RWPE2 (cell line): ENCODE data around the gene COMMD7.

Experiments used
- ATAC-seq: fragments of 200-7000 bp; cut with Tn5 transposase; 3 replicates; pipeline ENCODE4 v1.9.1; 2021; ENCODE audit warnings: low read depth
- DNase-seq: peaks from one replicate; pipeline ENCODE4 v3.0.0-alpha.2; 2020; ENCODE audit warnings: low spot score
- H3K27ac ChIP-seq: fragments of 450-650 bp; 2 replicates; pipeline ENCODE4 v1.5.1; 2017; ENCODE audit warnings: mild to moderate bottlenecking; ENCODE audit not compliant: poor library complexity, severe bottlenecking
- H3K27me3 ChIP-seq: fragments of 250-450 bp; sonication (Bioruptor Pico); 2 replicates; pipeline ENCODE4 v1.5.1; 2021; ENCODE audit warnings: mild to moderate bottlenecking, moderate library complexity; ENCODE audit not compliant: insufficient read depth, poor library complexity, severe bottlenecking
- H3K36me3 ChIP-seq: fragments of 250-450 bp; sonication (Bioruptor Pico); 2 replicates; pipeline ENCODE4 v1.5.1; 2020; ENCODE audit warnings: low read depth, mild to moderate bottlenecking, moderate library complexity
- H3K4me1 ChIP-seq: fragments of 250-450 bp; sonication (Bioruptor Pico); 2 replicates; pipeline ENCODE4 v1.5.1; 2021; ENCODE audit warnings: mild to moderate bottlenecking, moderate library complexity; ENCODE audit not compliant: insufficient read depth, poor library complexity, severe bottlenecking
- H3K4me3 ChIP-seq: fragments of 250-450 bp; sonication (Bioruptor Pico); 2 replicates; pipeline ENCODE4 v1.5.1; 2021; ENCODE audit warnings: mild to moderate bottlenecking, moderate library complexity; ENCODE audit not compliant: severe bottlenecking
- H3K9me3 ChIP-seq: fragments of 250-450 bp; sonication (Bioruptor Pico); 2 replicates; pipeline ENCODE4 v1.5.1; 2021; ENCODE audit warnings: mild to moderate bottlenecking, moderate library complexity; ENCODE audit not compliant: severe bottlenecking
- TF ChIP-seq, protein P1 (sequence below): fragments of 450-650 bp; IDR thresholded peaks from one replicate; pipeline ENCODE4 v1.5.1; 2017; ENCODE audit warnings: mild to moderate bottlenecking, moderate library complexity; ENCODE audit not compliant: poor library complexity, severe bottlenecking

The COMMD7 gene

GRCh38 chr20:32789896-32790750, 46.9 kb upstream of the COMMD7 start:
- DNase-seq (no peak), ATAC-seq (peak; percentile 87)
- Histone ChIP-seq H3K9me3 (no peaks in the 10 kb centered on the region), H3K4me1 (no peaks in the 10 kb centered on the region), H3K36me3 (no peaks in the 10 kb centered on the region), H3K27me3 (no peaks in the 10 kb centered on the region), H3K4me3 (no peak overlapping the region), H3K27ac (no peak overlapping the region)
- TF ChIP-seq, protein P1, sequence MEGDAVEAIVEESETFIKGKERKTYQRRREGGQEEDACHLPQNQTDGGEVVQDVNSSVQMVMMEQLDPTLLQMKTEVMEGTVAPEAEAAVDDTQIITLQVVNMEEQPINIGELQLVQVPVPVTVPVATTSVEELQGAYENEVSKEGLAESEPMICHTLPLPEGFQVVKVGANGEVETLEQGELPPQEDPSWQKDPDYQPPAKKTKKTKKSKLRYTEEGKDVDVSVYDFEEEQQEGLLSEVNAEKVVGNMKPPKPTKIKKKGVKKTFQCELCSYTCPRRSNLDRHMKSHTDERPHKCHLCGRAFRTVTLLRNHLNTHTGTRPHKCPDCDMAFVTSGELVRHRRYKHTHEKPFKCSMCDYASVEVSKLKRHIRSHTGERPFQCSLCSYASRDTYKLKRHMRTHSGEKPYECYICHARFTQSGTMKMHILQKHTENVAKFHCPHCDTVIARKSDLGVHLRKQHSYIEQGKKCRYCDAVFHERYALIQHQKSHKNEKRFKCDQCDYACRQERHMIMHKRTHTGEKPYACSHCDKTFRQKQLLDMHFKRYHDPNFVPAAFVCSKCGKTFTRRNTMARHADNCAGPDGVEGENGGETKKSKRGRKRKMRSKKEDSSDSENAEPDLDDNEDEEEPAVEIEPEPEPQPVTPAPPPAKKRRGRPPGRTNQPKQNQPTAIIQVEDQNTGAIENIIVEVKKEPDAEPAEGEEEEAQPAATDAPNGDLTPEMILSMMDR, result peak; percentile 100

DNA sequence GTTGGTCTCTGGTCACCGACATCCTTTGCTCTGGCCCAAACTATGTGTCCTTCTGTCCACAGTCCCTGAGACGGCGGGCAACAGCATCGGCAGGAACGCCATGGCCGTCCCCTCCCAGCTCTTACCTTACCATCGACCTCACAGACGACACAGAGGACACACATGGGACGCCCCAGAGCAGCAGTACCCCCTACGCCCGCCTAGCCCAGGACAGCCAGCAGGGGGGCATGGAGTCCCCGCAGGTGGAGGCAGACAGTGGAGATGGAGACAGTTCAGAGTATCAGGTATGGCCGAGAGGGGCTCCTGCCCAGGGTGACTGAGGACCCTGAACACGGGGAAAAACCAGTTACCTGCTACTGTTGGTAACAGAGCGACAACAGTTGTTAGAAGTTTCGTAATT, 43.9 kb upstream of the COMMD7 start:
- Histone ChIP-seq H3K9me3 (no peaks in the 10 kb centered on the region), H3K27me3 (no peaks in the 10 kb centered on the region), H3K4me3 (no peak overlapping the region), H3K27ac (no peak overlapping the region), H3K36me3 (no peaks in the 10 kb centered on the region), H3K4me1 (no peaks in the 10 kb centered on the region)
- DNase-seq, result no peak
- TF ChIP-seq, protein P1, result no peak
- ATAC-seq, result no peak

DNA sequence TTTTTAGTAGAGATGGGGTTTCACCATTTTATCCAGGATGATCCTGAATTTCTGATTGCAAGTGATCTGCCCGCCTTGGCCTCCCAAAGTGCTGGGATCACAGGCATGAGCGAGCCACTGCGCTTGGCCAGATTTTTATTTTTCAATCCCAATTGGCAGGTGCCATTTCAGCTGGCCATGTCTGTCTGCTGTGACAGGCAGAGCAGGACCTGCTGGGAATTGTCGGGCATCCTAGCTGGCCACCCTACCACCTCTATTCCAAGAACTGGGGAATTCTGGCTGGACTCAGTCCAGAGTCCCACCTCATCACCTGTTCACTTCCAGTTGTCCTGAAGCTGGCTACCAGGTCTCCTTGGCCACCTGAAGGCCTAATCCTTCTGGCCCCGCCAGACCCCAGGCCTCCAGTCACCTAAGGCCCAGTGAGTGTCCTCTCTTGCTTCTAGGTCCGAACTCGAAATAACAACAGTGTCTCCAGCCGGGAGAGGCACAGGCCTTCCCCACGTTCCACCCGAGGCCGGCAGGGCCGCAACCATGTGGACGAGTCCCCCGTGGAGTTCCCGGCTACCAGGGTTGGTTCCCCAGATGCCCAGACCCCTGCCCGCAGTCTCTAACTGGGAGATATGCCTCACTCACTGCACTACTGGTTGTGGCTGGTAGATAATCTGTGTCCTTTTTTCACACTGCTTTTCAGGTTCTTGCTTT, 42.9 kb upstream of the COMMD7 start:
- no peak for DNase-seq
- Histone ChIP-seq H3K27ac (no peak overlapping the region), H3K4me1 (no peaks in the 10 kb centered on the region), H3K4me3 (no peak overlapping the region), H3K9me3 (no peaks in the 10 kb centered on the region), H3K27me3 (no peaks in the 10 kb centered on the region), H3K36me3 (no peaks in the 10 kb centered on the region)
- TF ChIP-seq, protein P1, result no peak
- no peak for ATAC-seq

DNA sequence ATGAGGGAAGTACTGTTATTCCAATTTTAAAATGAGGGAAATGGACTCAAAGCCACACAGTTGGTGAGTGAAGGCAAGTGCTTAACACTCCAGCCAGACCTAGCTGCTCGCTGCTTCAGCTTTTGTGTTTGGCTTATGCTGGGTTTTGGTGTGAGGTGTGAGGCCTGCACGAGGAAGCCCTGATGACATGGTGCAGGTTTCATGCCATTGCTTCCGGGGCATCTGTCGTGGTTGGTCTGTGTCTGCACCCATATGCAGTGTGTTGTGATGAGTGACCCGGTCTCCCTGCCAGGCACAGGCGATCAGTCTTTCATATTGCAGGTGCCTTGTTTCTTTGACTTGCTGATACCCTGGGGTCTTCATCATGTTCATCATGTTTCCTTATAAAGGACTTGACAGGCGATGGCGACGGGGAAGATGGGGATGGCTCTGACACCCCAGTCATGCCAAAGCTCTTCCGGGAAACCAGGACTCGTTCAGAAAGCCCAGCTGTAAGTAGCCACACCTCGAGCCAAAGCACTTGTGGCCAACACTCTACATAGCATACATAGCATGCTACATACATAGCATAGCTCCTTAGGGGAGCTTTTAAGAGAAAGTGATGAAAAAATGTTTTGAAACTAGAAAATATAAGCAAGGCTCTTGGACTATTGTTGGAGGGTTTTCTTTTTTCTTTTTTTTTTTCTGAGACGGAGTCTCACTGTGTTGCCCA, 41.3 kb upstream of the COMMD7 start:
- no peak for ATAC-seq
- no peak for DNase-seq
- Histone ChIP-seq H3K4me1 (no peaks in the 10 kb centered on the region), H3K36me3 (no peaks in the 10 kb centered on the region), H3K27ac (no peak overlapping the region), H3K27me3 (no peaks in the 10 kb centered on the region), H3K9me3 (no peaks in the 10 kb centered on the region), H3K4me3 (no peak overlapping the region)
- TF ChIP-seq, protein P1, result no peak
